Measurements from ENCODE around the gene MYO9A.

DNA sequence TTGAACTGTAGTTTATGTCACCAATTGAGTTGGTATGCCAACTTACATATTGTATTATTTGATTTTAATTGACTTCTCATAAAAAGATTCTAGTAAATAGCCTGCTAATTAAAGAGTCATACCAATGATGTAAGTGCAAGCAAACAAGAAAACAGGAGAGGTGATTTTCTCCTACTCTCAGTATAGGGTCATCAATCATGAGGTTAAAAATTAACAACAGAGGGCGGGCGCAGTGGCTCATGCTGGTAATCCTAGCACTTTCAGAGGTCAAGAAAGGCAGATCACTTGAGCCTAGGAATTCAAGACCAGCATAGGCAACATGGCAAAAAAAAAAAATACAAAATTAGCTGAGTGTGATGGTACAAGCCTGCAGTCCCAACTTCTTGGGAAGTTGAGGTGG, 108.7 kb downstream of the MYO9A start:
- TF ChIP-seq, protein P1, sequence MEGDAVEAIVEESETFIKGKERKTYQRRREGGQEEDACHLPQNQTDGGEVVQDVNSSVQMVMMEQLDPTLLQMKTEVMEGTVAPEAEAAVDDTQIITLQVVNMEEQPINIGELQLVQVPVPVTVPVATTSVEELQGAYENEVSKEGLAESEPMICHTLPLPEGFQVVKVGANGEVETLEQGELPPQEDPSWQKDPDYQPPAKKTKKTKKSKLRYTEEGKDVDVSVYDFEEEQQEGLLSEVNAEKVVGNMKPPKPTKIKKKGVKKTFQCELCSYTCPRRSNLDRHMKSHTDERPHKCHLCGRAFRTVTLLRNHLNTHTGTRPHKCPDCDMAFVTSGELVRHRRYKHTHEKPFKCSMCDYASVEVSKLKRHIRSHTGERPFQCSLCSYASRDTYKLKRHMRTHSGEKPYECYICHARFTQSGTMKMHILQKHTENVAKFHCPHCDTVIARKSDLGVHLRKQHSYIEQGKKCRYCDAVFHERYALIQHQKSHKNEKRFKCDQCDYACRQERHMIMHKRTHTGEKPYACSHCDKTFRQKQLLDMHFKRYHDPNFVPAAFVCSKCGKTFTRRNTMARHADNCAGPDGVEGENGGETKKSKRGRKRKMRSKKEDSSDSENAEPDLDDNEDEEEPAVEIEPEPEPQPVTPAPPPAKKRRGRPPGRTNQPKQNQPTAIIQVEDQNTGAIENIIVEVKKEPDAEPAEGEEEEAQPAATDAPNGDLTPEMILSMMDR (IDR thresholded peaks at IDR 0.05): no peak
- TF ChIP-seq SIN3A (IDR thresholded peaks at IDR 0.05; ENCODE audit: borderline replicate concordance, insufficient read depth, low read depth, low read length) (no peak), POLR2AphosphoS5 (IDR thresholded peaks at IDR 0.05; ENCODE audit: low read depth, low read length) (no peak)
- TF ChIP-seq, protein P2, sequence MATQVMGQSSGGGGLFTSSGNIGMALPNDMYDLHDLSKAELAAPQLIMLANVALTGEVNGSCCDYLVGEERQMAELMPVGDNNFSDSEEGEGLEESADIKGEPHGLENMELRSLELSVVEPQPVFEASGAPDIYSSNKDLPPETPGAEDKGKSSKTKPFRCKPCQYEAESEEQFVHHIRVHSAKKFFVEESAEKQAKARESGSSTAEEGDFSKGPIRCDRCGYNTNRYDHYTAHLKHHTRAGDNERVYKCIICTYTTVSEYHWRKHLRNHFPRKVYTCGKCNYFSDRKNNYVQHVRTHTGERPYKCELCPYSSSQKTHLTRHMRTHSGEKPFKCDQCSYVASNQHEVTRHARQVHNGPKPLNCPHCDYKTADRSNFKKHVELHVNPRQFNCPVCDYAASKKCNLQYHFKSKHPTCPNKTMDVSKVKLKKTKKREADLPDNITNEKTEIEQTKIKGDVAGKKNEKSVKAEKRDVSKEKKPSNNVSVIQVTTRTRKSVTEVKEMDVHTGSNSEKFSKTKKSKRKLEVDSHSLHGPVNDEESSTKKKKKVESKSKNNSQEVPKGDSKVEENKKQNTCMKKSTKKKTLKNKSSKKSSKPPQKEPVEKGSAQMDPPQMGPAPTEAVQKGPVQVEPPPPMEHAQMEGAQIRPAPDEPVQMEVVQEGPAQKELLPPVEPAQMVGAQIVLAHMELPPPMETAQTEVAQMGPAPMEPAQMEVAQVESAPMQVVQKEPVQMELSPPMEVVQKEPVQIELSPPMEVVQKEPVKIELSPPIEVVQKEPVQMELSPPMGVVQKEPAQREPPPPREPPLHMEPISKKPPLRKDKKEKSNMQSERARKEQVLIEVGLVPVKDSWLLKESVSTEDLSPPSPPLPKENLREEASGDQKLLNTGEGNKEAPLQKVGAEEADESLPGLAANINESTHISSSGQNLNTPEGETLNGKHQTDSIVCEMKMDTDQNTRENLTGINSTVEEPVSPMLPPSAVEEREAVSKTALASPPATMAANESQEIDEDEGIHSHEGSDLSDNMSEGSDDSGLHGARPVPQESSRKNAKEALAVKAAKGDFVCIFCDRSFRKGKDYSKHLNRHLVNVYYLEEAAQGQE (IDR thresholded peaks at IDR 0.05; ENCODE audit: insufficient read depth in 1 of 2, low read depth in 2 of 2, low read length in 1 of 2): no peak

All from Panc1 (cell line).